HG02571 (cell line): ENCODE measurements around the gene ZNF22.
"Not testable (repeated sequence)": the region's sequence is repeated elsewhere in the genome, so short reads cannot be mapped to it uniquely, and the experiment has no call there.

ENCODE experiments used
- ATAC-seq: cut with Tn5 transposase; IDR thresholded peaks from one replicate; pipeline ENCODE4 v1.9.1; 2021; ENCODE audit warnings: mild to moderate bottlenecking, moderate library complexity; ENCODE audit not compliant: unreplicated experiment

Gene ZNF22

DNA sequence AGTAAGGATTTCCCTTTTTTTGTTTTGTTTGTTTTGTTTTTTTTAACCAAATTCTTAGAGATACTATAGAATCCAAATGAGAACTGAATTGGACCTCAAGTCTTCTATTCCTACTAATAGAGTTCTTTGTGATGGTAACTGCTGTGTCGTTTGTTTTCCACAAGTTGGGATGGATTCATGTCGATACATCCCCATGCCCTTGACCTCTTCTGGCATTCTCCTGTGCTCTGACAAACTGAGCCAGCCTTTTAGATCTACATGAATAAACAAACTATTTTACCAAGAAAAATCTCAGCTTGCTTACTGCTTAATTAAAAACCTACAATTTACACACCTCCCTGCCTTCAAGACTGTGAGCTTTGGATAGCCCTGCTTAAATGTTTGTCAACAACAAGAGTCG is 3.9 kb downstream of the ZNF22 start:
- ATAC-seq: no peak

GRCh38 chr10:45005284-45005683 is 4.6 kb downstream of the ZNF22 start:
- no peak for ATAC-seq

DNA sequence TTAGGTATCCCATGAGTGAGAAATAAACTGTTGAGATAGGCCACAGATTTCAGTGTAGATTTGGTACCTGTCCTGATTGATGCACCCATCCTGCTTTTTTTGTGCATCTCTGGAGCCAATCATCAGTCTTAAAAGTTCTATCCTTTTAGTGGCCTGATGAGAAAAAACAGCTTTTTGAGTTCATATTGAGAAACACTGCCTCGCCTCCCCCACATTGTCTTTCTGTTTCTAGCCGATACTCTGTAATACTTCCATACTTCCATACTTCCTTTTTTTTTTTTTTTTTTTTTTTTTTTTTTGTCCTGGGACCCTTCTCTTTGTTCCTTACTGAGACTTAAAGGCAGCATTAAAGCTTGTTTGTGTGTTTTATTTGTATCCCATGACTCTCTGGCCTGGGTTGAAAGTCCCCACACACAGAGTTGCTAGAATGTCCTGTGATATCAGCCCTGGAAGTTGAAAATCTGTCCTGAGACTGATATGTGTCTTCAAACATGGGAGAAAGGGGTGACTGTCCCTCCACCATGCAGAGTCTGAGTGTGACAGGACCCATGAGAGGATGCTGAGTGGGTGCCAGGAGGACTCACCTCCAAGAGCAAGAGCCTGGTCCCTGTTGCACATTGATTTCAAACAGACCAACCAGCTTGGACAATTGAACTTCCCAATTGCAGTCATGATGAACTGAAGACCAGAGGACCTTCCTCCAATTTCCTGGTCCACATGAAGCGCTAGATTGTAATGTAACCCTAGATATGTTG is 5.7 kb downstream of the ZNF22 start:
- no peak for ATAC-seq

- peak; percentile 69 for ATAC-seq
These were observed 7.9 kb downstream of the ZNF22 start for GRCh38 chr10:45008524-45009161.

- not testable (repeated sequence) for ATAC-seq
These were observed 13.8 kb downstream of the ZNF22 start for GRCh38 chr10:45014557-45014956.

- ATAC-seq: no peak
These were observed 14.9 kb downstream of the ZNF22 start for GRCh38 chr10:45015590-45015989.

DNA sequence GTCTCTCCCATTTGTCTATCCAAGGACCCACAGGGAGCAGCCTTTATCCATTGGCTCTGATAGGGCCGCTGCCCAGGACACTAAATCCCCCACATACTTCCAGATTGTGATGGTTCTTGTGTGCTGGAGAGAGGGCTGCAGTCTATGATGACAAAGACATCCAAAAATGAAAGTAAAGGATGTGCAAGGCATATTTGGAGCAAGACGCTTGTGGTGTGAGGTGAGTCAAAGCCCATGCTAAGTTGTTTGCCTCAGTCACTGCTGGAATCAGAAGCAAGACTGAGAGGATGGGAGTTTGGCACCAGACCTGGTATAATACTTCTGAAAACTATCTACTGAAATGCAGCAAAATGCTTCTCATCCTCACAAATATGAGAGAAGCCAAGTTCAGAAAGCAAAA is 22.7 kb downstream of the ZNF22 start:
- no peak for ATAC-seq

DNA sequence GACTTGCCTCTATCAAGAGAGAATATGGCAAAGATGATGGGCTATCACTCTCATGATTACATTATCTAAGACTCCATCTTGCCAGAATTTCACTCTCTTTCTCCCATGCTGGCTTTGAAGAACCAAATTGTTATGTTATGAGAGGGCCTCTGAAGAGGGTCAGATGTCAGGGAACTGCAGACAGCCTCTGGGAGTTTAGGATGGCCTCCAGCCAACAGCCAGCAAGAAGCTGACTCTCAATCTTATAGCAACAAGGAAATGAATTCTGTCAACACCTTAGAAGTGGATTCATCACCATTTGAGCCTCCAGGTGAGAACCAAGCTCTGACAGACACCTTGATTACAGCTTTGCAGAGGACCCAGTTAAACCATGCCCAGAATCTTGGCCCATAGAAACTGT is 33.6 kb downstream of the ZNF22 start:
- no peak for ATAC-seq

- ATAC-seq: no peak
These were observed 35.0 kb downstream of the ZNF22 start for GRCh38 chr10:45035673-45036072.

DNA sequence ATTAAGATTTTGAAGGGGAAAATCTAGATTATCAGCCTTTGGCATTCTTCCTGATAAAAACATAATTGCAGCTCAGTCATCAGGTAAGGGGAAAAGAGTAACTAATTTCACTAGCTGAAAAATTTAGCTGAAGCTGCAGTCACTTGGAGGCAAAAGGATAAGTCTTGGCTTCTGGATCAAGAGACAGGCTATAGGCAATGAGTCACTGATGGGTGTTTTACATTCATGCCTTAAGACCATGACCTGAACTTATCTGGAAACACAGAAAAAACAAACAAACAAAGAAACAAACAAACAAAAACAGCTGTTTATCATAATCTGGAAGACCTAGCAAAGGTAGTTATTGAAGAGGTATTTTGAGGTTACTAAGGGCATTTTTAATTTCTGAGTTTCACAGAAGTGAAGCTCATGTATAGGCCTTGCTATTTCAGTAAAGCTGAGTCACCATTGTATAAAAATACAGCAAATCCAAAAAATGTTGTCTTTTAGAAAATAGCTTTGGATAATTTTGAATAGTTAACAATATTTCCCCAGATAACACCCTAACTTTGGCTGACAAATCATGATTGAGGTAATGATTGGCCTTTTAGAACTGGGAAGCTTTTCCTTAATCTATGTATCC is 40.3 kb downstream of the ZNF22 start:
- no peak for ATAC-seq

- ATAC-seq: no peak
These were observed 43.6 kb downstream of the ZNF22 start for GRCh38 chr10:45044290-45044689.

DNA sequence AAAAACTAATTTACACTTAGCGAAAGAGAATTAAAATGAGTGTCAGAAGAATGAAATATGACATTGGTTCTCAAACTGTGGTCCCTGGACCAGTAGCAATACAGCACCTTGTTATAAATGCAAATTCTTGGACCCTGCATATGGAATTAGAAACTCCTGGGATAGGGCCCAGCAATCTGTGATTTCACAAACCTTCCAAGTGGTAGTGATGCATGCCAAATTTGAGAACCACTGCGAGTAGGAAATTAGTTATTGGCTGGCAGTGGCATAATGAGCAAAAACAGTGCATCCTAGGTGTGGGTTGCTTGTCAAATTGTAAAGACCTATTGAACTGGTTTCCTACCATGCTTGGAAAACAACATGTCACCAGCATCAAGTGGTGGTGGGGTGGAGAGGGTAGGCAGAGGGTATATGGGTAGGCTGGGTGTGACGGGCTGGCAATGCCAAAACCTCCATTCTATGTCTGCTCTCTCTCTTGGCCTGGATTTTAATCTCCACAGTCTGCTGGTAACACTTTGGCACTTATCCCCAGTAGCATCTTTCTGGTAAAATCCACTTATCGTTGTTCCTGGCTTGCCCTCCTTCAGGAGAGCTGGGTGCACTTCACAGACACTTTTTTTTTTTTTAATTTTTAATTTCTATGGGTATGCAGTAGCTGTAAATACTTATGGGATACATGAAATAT is 50.0 kb downstream of the ZNF22 start:
- no peak for ATAC-seq

DNA sequence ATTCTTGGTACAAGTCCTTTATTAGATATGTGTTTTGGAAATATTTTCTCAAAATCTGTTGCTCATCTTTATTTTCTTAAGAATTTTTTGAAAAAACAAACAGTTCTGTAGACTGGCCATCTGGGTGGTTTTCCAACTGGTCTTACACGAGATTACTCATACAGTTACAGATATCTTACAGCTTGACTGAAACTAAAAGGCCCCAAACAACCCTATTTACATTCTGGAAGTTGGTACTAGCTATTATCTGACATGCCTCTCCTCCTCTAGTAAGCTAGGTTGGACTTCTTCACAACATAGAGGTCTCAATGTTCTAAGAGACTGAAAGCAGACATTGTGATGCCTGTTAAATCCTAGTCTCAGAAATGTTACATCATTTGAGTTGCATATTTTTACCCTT is 52.0 kb downstream of the ZNF22 start:
- no peak for ATAC-seq

GRCh38 chr10:45053569-45054100 is 52.9 kb downstream of the ZNF22 start:
- ATAC-seq: no peak
